Globus pallidus (tissue), 1 donor: Measurements from ENCODE around the gene NUDT2.
"Not testable (repeated sequence)": the region's sequence is repeated elsewhere in the genome, so short reads cannot be mapped to it uniquely, and the experiment has no call there.

Experiments used
- DNase-seq: peaks from one replicate; pipeline ENCODE4 v3.0.0-alpha.2; 2015; ENCODE audit warnings: low spot score

The NUDT2 gene

GRCh38 chr9:34335376-34335775 lies 6.0 kb downstream of the NUDT2 start:
- DNase-seq, result no peak

GRCh38 chr9:34337403-34337802 lies 8.0 kb downstream of the NUDT2 start:
- no peak for DNase-seq

GRCh38 chr9:34338079-34338478 lies 8.7 kb downstream of the NUDT2 start:
- not testable (repeated sequence) for DNase-seq

- DNase-seq, result peak; percentile 82
Observed at GRCh38 chr9:34338665-34339385, 9.5 kb downstream of the NUDT2 start.

GRCh38 chr9:34341659-34342295 lies 12.4 kb downstream of the NUDT2 start:
- DNase-seq, result no peak

GRCh38 chr9:34343090-34343489 lies 13.7 kb downstream of the NUDT2 start:
- DNase-seq, result peak; percentile 80

GRCh38 chr9:34343605-34344004 lies 14.2 kb downstream of the NUDT2 start:
- DNase-seq, result no peak

GRCh38 chr9:34346873-34347799 lies 17.8 kb downstream of the NUDT2 start:
- DNase-seq, result no peak

GRCh38 chr9:34347800-34348158 lies 18.4 kb downstream of the NUDT2 start:
- no peak for DNase-seq

- no peak for DNase-seq
Observed at GRCh38 chr9:34349324-34349723, 20.0 kb downstream of the NUDT2 start.

GRCh38 chr9:34352122-34352652 lies 22.8 kb downstream of the NUDT2 start:
- DNase-seq, result not testable (repeated sequence)

GRCh38 chr9:34352957-34353356 lies 23.6 kb downstream of the NUDT2 start:
- not testable (repeated sequence) for DNase-seq

- no peak for DNase-seq
Observed at GRCh38 chr9:34362614-34363214, 33.3 kb downstream of the NUDT2 start.

- no peak for DNase-seq
Observed at GRCh38 chr9:34363619-34364351, 34.4 kb downstream of the NUDT2 start.

GRCh38 chr9:34365282-34365681 lies 35.9 kb downstream of the NUDT2 start:
- no peak for DNase-seq

GRCh38 chr9:34366365-34366764 lies 37.0 kb downstream of the NUDT2 start:
- DNase-seq, result no peak

GRCh38 chr9:34367751-34368410 lies 38.5 kb downstream of the NUDT2 start:
- not testable (repeated sequence) for DNase-seq

- DNase-seq, result not testable (repeated sequence)
Observed at GRCh38 chr9:34368796-34369195, 39.4 kb downstream of the NUDT2 start.

- no peak for DNase-seq
Observed at GRCh38 chr9:34369636-34370035, 40.3 kb downstream of the NUDT2 start.

GRCh38 chr9:34370335-34370969 lies 41.1 kb downstream of the NUDT2 start:
- DNase-seq, result no peak
